ENCODE measurements around the gene TMEM254.
"Not testable (repeated sequence)": the region's sequence is repeated elsewhere in the genome, so short reads cannot be mapped to it uniquely, and the experiment has no call there.

TMEM254 gene

GRCh38 chr10:80077869-80078447 is 507 bp upstream of the TMEM254 start:
- no peak for DNase-seq

GRCh38 chr10:80079312-80079719 is 851 bp downstream of the TMEM254 start:
- DNase-seq: no peak

- no peak for DNase-seq
Observed at GRCh38 chr10:80081026-80081425, 2.6 kb downstream of the TMEM254 start.

GRCh38 chr10:80081801-80082750 is 3.6 kb downstream of the TMEM254 start:
- no peak for DNase-seq

- no peak for DNase-seq
Observed at GRCh38 chr10:80090121-80090520, 11.7 kb downstream of the TMEM254 start.

- no peak for DNase-seq
Observed at GRCh38 chr10:80094231-80094630, 15.8 kb downstream of the TMEM254 start.

- not testable (repeated sequence) for DNase-seq
Observed at GRCh38 chr10:80098272-80098671, 19.8 kb downstream of the TMEM254 start.

GRCh38 chr10:80099295-80099694 is 20.8 kb downstream of the TMEM254 start:
- DNase-seq: not testable (repeated sequence)

- no peak for DNase-seq
Observed at GRCh38 chr10:80100116-80100515, 21.7 kb downstream of the TMEM254 start.

GRCh38 chr10:80100861-80101695 is 22.6 kb downstream of the TMEM254 start:
- no peak for DNase-seq

- DNase-seq: peak; percentile 88
Observed at GRCh38 chr10:80104066-80104926, 25.8 kb downstream of the TMEM254 start.

- no peak for DNase-seq
Observed at GRCh38 chr10:80108576-80109239, 30.2 kb downstream of the TMEM254 start.

GRCh38 chr10:80110986-80111385 is 32.5 kb downstream of the TMEM254 start:
- no peak for DNase-seq

- no peak for DNase-seq
Observed at GRCh38 chr10:80118669-80119068, 40.2 kb downstream of the TMEM254 start.

- DNase-seq: no peak
Observed at GRCh38 chr10:80122110-80122710, 43.7 kb downstream of the TMEM254 start.

GRCh38 chr10:80122746-80123145 is 44.3 kb downstream of the TMEM254 start:
- DNase-seq: peak; percentile 59

- no peak for DNase-seq
Observed at GRCh38 chr10:80126876-80127275, 48.4 kb downstream of the TMEM254 start.

GRCh38 chr10:80131499-80131901 is 53.0 kb downstream of the TMEM254 start:
- DNase-seq: no peak

GRCh38 chr10:80132299-80133139 is 54.1 kb downstream of the TMEM254 start, which contains the start of gene PLAC9:
TSS of gene PLAC9 (plus strand) at chr10:80132730. CDS start at chr10:80132763, 33 bp downstream.
- peak; percentile 43 for DNase-seq

GRCh38 chr10:80133206-80133605 is 54.7 kb downstream of the TMEM254 start:
- DNase-seq: no peak
